PC-9 (cell line): Measurements from ENCODE around the gene HLCS. TPM values are rescaled to one million over a fixed set of nuclear protein-coding genes. Genes with fewer than 3 reads are reported as not detected.

ENCODE experiments used
- BruUV-seq: library from RNA; stranded (reverse); fragments of 400-500 nt; replicated peaks from 2 replicates; lab custom pipeline; 2021; lab: Mats Ljungman, UMichigan
- CTCF ChIA-PET: fragments of 300-600 bp; sonication (Branson Sonifier 250); formaldehyde crosslinking; loops from one replicate; lab custom pipeline; 2022; ENCODE audit warnings: antibody characterized with exemption; lab: Charles Lee
- POLR2A ChIA-PET: fragments of 300-600 bp; sonication (Branson Sonifier 250); formaldehyde crosslinking; loops from one replicate; lab custom pipeline; 2022; ENCODE audit warnings: antibody characterized with exemption; ENCODE audit not compliant: unreplicated experiment; lab: Charles Lee
- DNase-seq, 2 experiments: peaks; one replicate each; pipeline versions ENCODE4 v3.0.0 to v3.0.0-alpha.2; 2015 to 2022; ENCODE audit warnings: mixed read lengths in 1 of 2
- H2AFZ ChIP-seq: fragments of 200-600 bp; sonication (generic); 2 replicates; pipeline ENCODE4 v1.8.1; 2017; ENCODE audit warnings: antibody characterized with exemption
- H3F3A ChIP-seq: fragments of 200-600 bp; sonication (generic); 2 replicates; pipeline ENCODE4 v1.8.1; 2017; ENCODE audit warnings: antibody characterized with exemption, mild to moderate bottlenecking, low read depth; ENCODE audit not compliant: insufficient read depth
- H3K27ac ChIP-seq: fragments of 200-600 bp; sonication (generic); 2 replicates; pipeline ENCODE4 v1.6.1; 2016; ENCODE audit warnings: mixed run types
- H3K27me3 ChIP-seq: fragments of 200-600 bp; sonication (generic); 2 replicates; pipeline ENCODE4 v1.6.1; 2016; ENCODE audit warnings: low read depth, mixed run types; ENCODE audit not compliant: insufficient read depth
- H3K36me3 ChIP-seq: fragments of 200-600 bp; sonication (generic); 2 replicates; pipeline ENCODE4 v1.6.1; 2016; ENCODE audit warnings: low read depth, mixed run types
- H3K4me1 ChIP-seq: fragments of 200-600 bp; sonication (generic); replicated peaks from 2 replicates; pipeline ENCODE4 v1.6.1; 2016; ENCODE audit warnings: mixed run types; ENCODE audit not compliant: insufficient read depth
- H3K4me2 ChIP-seq: fragments of 200-600 bp; sonication (generic); 2 replicates; pipeline ENCODE4 v1.6.1; 2017; ENCODE audit warnings: mixed run types
- H3K4me3 ChIP-seq: fragments of 200-600 bp; sonication (generic); 2 replicates; pipeline ENCODE4 v1.6.1; 2016; ENCODE audit warnings: mixed run types
- H3K79me2 ChIP-seq: fragments of 200-600 bp; sonication (generic); 2 replicates; pipeline ENCODE4 v1.6.1; 2017; ENCODE audit warnings: low read depth, mixed run types
- H3K9me2 ChIP-seq: fragments of 200-600 bp; sonication (generic); 2 replicates; pipeline ENCODE4 v1.8.1; 2017; ENCODE audit warnings: mild to moderate bottlenecking; ENCODE audit not compliant: insufficient read depth
- H3K9me3 ChIP-seq: fragments of 200-600 bp; sonication (generic); 2 replicates; pipeline ENCODE4 v1.8.1; 2016; ENCODE audit warnings: low read depth; ENCODE audit not compliant: insufficient read depth
- H4K20me1 ChIP-seq: fragments of 200-600 bp; sonication (generic); 2 replicates; pipeline ENCODE4 v1.8.1; 2017; ENCODE audit not compliant: insufficient read depth
- EZH2 ChIP-seq: fragments of 200-600 bp; sonication (generic); IDR thresholded peaks from 2 replicates; pipeline ENCODE4 v1.8.0; 2017; ENCODE audit warnings: antibody characterized with exemption, low read depth
- intact Hi-C: fragments of 100-400 bp; cut with micrococcal nuclease; formaldehyde crosslinking; loops from one replicate; pipeline ENCODE4 v1.10.0; 2022; ENCODE audit not compliant: unreplicated experiment
- total RNA-seq: library from RNA; stranded (reverse); gene quantifications from 2 replicates; pipeline ENCODE4 v1.2.3, GENCODE V29; 2021
- TF ChIP-seq, protein P1 (sequence below): fragments of 200-600 bp; sonication (generic); conservative IDR thresholded peaks from 2 replicates; pipeline ENCODE4 v1.6.1; 2017; ENCODE audit warnings: mixed run types, antibody characterized with exemption, mild to moderate bottlenecking, moderate library complexity

Gene HLCS
- total RNA-seq, 1 experiment from 2014 or later = 21.6 TPM

DNA sequence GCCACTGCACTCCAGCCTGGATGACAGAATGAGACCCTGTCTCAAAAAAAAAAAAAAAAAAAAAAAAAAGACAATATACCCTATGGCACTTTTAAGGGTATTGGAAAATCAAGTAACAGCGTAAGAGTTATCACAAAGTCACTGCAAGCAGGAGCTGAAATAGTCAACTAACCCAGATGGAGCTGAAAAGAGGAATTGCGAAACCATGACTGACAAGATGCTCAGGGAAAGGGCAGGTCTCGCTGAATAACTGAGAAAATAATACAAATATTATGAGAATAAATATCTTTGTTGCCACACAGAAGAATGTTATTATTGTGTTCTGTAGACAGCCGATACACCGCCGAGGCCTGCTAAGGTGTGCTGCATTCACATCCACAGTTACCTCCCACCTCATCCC, 17.8 kb downstream of the HLCS start:
- intact Hi-C loops = no loop called here
- Histone ChIP-seq H3K4me3 (no peak overlapping the region), H3K4me1 (no peaks in the 10 kb centered on the region), H3K79me2 (no peaks in the 10 kb centered on the region), H3K36me3 (no peaks in the 10 kb centered on the region), H3K27ac (no peak overlapping the region), H2AFZ (no peak overlapping the region), H4K20me1 (no peaks in the 10 kb centered on the region), H3K4me2 (no peak overlapping the region), H3K9me2 (no peaks in the 10 kb centered on the region), H3K9me3 (no peaks in the 10 kb centered on the region), H3K27me3 (no peaks in the 10 kb centered on the region), H3F3A (no peaks in the 10 kb centered on the region)
- BruUV-seq = no TSS peak
- CTCF ChIA-PET = no interaction called here
- TF ChIP-seq, protein P1, sequence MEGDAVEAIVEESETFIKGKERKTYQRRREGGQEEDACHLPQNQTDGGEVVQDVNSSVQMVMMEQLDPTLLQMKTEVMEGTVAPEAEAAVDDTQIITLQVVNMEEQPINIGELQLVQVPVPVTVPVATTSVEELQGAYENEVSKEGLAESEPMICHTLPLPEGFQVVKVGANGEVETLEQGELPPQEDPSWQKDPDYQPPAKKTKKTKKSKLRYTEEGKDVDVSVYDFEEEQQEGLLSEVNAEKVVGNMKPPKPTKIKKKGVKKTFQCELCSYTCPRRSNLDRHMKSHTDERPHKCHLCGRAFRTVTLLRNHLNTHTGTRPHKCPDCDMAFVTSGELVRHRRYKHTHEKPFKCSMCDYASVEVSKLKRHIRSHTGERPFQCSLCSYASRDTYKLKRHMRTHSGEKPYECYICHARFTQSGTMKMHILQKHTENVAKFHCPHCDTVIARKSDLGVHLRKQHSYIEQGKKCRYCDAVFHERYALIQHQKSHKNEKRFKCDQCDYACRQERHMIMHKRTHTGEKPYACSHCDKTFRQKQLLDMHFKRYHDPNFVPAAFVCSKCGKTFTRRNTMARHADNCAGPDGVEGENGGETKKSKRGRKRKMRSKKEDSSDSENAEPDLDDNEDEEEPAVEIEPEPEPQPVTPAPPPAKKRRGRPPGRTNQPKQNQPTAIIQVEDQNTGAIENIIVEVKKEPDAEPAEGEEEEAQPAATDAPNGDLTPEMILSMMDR = no peak
- TF ChIP-seq EZH2 = no peak
- POLR2A ChIA-PET = interaction anchor here (0.6 kb wide), 1 partner anchor 446 kb away, joined by 3 read pairs; no protein-coding TSS in a partner anchor
- DNase-seq = no peak

DNA sequence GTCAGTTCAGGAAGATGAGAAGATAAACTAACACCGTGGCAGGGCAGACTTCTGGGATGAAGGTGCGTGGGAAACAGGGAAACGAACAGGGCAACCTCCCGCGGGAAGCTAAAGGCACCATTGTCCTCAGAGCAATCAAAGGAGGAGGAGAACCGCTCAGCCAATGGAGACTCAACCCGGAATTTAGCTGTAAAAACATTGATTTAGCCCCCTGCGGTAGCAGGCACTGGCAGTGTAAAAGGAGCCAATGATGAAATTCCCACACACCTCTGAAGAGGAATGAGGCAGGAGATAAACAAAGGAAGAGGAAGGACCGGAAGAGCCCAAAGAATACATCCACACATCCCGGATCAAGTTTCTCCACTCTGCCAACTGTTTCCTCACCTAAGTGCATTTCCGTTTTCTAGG, 19.5 kb downstream of the HLCS start:
- Histone ChIP-seq H3K4me2 (no peak overlapping the region), H3K4me1 (no peaks in the 10 kb centered on the region), H3K36me3 (no peaks in the 10 kb centered on the region), H3K9me3 (no peaks in the 10 kb centered on the region), H4K20me1 (no peaks in the 10 kb centered on the region), H2AFZ (no peak overlapping the region), H3K4me3 (no peak overlapping the region), H3K9me2 (no peaks in the 10 kb centered on the region), H3K79me2 (no peaks in the 10 kb centered on the region), H3K27me3 (no peaks in the 10 kb centered on the region), H3F3A (no peaks in the 10 kb centered on the region), H3K27ac (no peak overlapping the region)
- ChIA-PET POLR2A (no interaction called here), CTCF (interaction anchor here (0.6 kb wide), 1 partner anchor 626 kb away, joined by 5 read pairs; no protein-coding TSS in a partner anchor)
- DNase-seq = no peak
- TF ChIP-seq, protein P1 = no peak
- no peak for TF ChIP-seq EZH2
- no TSS peak for BruUV-seq
- intact Hi-C loops = no loop called here

DNA sequence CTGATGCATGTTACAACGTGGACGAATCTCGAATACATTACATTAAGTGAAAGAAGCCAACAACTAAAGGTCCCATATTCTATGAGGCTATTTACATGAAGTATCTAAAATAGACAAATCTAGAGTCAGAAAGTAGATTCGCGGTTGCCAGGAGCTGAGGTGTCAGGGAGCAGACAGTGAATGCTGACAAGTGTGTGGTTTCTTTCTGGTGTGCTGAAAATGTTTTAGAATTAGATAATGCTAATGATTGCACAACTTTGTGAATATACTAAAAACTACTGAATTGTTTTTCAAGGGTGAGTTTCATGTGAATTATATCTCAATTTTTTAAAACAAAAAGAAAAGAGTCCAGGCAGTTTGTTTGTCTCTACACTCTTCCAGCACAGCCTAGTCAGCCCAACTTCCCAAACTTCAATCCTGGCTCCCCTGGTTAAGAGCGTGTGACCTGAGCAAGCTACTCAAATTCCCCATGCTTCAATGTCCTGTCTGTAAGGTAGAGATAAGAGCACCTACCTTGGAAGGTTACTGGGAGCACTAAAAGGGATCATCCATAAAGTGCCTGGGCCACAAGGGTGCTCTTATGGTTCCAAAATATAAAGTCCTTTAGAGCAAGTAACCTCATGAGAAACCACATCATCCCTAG, 20.9 kb downstream of the HLCS start:
- Histone ChIP-seq H3K27me3 (no peaks in the 10 kb centered on the region), H2AFZ (no peak overlapping the region), H3K9me3 (no peaks in the 10 kb centered on the region), H3K4me1 (no peaks in the 10 kb centered on the region), H4K20me1 (no peaks in the 10 kb centered on the region), H3K4me3 (no peak overlapping the region), H3K4me2 (no peak overlapping the region), H3K9me2 (no peaks in the 10 kb centered on the region), H3K79me2 (no peaks in the 10 kb centered on the region), H3K27ac (no peak overlapping the region), H3K36me3 (no peaks in the 10 kb centered on the region), H3F3A (no peaks in the 10 kb centered on the region)
- intact Hi-C loops = no loop called here
- DNase-seq = no peak
- BruUV-seq = no TSS peak
- ChIA-PET CTCF (no interaction called here), POLR2A (interaction anchor here (0.6 to 0.7 kb wide), 2 partner anchors 117 to 517 kb away, joined by 3 to 5 read pairs; no protein-coding TSS in a partner anchor)
- TF ChIP-seq EZH2 = no peak
- TF ChIP-seq, protein P1 = no peak
